HG03520 (cell line): ENCODE results near the gene ATP5IF1.

Experiments
- ATAC-seq: cut with Tn5 transposase; IDR thresholded peaks from one replicate; pipeline ENCODE4 v1.9.1; 2021; ENCODE audit warnings: mild to moderate bottlenecking, moderate library complexity; ENCODE audit not compliant: unreplicated experiment

The ATP5IF1 gene

DNA sequence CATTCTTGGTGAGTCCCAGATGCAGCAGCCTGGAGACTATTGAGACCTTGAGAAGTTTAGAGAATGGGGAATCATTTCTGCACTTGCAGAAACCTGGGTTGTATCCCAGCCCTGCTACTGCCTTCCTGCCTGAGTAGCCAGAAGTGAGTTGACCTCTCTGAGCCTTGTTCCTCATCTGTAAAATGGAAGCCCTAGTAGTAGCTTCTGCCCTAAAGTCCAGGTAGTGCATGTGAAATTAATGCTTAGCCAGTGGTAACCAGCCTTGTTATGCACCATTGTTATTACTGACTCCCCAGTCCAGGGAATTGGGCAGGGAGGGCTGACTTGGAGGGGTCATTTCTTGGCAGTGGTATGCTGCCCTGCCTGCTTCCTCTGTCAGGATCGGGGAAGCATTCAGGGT is 29.0 kb downstream of the ATP5IF1 start:
- no peak for ATAC-seq

DNA sequence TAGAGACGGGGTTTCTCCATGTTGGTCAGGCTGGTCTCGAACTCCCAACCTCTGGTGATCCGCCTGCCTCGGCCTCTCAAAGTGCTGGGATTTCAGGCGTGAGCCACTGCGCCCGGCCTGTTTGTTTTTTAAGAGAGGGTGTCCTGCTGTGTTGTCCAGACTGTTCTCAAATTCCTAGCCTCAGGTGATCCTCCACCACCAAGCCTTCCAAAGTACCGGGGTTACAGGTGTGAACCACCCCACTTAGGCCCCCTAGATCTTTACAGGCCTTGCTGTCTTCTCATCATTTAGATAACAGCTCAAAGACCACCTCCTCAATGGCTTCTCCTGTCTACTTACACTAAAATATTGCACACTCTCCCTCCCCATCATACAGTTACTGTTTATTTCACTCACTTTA is 29.7 kb downstream of the ATP5IF1 start:
- ATAC-seq: no peak

DNA sequence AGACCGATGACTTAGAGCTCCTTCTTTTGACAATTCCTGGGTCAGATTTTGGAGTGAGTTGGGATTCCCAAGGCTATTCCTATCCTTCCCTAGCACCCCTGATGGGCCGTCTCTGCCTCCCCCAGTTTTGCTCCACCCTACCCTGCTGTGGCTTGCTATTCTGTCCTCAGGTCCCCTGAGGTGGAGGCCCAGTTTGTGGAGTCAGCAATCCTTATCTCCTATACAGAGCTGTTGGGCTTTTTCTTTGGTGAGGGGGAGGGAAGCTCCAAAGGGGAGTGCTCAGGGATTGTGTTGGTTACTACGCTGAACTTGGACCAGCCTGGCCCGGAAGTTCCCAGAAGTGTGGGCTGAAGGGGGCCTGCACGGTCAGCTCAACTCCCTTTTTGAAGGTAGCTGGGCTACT is 31.0 kb downstream of the ATP5IF1 start:
- ATAC-seq: no peak

DNA sequence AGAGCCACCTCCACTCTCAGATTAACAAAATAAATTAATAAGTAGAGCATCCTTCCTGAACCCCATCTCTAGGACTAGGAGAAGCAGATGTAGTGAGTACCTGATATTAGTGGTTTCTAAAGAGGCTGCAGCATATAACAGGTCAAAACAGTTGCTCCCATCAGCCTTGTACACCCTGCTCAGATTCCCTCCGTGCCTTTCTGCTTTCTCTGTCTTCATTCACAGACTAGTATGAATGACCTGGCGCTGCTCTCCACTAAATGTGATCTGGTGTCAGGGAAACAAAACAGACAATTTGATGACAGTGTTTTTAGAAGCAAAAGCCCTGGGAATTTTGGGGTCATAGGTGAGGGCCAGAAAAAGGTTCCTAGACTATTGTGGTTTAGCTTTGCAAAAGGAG is 31.7 kb downstream of the ATP5IF1 start:
- no peak for ATAC-seq

DNA sequence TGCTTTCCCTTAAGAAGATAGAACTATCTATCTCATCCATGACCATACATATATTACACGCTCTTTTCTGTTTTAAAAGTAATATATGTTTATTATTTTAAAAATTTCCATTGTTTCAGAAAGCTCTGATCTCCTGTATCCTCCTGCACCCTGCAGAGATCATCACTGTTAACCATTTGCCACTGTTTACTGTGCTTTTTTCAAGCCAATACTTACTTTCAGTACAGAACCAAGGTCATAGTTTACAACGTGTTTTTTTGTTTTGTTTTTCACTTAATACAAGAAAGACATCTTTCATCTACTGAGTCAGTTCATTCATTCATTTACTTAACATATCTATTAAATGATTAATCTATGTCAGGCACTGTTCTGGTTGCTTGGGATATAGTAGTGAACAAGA is 33.6 kb downstream of the ATP5IF1 start:
- no peak for ATAC-seq

DNA sequence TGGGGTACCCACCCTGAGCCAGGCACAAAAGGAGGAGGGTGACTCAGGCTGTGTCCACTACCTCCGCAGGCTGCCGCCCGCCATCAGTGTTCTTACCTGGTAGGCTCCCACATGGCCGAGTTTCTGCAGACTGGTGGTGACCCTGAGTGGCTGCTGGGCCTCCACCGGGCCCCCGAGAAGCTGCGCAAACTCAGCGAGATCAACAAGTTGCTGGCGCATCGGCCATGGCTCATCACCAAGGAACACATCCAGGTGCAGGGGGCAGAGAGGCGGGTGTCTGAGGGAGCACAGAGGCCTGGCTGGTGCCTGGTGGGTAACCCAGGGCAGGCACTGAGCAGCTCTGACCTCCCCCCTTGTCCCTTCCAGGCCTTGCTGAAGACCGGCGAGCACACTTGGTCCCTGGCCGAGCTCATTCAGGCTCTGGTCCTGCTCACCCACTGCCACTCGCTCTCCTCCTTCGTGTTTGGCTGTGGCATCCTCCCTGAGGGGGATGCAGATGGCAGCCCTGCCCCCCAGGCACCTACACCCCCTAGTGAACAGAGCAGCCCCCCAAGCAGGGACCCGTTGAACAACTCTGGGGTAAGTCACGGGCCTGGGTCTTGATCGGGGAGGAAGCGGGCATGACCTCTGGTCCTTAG is 36.4 kb downstream of the ATP5IF1 start:
- no peak for ATAC-seq

DNA sequence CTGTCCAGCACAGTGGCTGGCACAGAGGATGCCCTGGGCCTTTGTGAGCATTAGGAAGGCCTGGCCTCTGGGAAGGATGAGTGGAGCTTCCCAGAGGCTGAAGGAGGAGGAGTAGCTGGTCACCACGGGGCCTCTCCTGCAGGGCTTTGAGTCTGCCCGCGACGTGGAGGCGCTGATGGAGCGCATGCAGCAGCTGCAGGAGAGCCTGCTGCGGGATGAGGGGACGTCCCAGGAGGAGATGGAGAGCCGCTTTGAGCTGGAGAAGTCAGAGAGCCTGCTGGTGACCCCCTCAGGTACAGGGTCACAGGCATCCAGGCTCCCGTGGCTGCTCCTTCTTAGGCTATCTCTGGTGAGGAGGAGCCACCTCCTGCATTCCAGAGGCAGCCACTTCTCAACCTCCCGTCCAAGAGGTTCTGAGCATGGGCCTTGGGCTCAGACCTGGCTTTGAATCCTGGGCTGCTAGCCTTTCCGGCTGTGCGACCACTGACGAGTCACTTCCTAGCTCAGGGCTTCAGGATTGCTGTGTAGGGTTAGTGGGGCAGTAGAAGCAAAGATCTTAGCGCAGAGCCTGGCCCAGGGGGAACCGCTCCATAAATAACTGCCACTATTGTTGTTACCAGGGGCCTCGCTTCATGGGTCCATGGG is 37.4 kb downstream of the ATP5IF1 start:
- ATAC-seq: no peak

DNA sequence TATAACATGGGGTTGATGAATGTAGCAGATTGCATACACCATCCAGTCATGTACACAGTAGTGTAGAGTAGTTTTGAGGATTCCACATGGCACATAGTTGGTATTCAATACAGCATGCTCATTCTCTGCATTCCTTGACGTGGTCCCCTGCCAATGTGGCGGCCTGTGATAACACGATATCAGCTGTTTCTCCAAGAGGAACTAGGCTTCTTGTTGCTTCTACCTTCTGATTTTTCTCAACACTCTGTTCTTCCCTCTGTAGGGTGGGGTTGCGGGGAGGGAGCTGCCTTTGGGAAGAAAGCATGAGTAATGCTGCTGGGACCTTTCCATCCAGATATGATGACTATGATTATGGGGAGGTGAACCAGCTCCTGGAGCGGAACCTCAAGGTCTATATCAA is 42.8 kb downstream of the ATP5IF1 start:
- ATAC-seq: no peak

DNA sequence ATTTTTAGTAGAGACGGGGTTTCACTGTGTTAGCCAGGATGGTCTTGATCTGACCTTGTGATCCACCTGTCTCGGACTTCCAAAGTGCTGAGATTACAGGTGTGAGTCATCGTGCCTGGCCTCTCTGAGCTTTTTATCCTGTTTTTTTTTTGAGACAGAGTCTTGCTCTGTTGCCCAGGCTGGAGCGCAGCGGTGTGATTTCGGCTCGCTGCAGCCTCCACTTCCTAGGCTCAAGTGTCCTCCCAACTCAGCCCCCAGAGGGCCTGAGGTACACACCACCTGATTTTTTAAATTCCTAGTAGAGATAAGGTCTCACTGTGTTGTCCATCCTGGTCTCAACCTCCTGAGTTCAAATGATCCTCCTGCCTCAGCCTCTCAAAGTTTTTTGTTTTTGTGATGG is 43.8 kb downstream of the ATP5IF1 start:
- ATAC-seq: no peak

DNA sequence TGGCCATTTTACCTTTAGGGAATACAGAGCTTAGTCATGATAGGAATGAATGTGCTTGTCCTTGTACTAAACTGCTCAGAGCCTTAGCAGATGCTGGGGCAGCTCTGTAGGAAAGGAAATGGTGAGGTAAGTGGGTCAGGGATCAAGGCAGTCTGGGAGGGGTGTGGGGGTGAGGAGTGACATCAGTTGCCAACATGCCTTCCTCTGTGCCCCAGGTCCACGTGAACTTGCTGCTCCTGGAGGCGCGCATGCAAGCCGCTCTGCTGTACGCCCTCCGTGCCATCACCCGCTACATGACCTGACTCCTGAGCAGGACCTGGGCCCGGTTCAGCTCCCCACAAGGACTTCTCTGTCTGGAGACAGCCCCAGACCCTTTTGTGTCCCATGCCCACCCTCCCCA is 44.6 kb downstream of the ATP5IF1 start:
- ATAC-seq: no peak

DNA sequence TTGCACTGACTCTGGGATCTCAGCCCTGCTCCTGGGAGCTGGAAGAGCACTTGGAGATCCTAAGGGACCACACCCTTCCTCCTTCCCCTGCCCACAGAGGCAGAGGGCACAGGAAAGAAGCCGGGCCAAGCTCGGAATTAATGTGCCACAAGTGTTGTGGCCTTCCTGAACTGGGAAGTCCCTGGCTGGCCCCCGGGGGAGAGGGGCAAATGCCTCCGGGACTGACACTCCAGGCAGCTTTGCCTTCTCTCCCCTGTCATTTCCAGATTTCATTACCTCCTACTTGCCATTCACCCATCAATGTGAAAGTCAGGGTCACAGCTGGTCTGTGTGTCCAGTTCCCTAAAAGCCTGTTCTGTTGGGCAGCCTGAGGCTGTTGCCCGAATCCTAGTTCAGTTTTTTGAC is 45.1 kb downstream of the ATP5IF1 start:
- no peak for ATAC-seq

DNA sequence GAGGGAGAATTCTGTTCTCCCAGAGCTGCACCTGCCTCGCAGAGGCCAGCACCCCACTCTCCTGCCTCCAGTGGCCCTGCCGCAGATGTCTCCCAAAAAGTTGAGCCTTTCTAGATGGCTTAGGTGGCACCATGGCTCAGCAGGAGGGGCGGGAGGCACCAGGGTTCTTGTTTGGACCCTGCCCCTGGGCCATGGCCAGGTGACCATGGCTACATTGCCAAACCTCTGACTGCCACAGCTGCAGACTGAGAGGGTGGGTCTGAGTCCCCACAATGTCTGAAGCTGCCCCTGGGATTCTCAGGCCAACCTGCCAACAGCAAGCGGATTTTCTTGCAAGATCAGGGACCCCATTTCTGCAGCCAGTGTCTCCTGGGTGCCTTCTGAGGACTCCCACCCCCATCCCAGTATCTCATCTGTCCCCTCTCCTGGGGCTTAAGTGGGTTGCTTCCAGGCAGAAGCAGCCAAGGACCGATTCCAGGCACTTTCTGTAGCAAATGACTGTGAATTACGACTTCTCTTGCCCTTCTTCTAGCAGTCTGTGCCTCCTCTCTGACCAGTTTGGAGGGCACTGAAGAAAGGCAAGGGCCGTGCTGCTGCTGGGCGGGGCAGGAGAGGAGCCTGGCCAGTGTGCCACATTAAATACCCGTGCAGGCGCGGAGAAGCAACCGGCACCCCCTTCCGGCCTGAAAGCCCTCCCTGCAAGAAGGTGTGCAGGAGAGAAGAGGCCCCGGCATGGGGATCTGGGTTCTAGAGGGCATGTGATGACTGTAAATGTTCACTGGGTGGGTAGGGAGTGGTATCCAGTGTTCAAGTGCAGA is 45.9 kb downstream of the ATP5IF1 start:
- no peak for ATAC-seq

DNA sequence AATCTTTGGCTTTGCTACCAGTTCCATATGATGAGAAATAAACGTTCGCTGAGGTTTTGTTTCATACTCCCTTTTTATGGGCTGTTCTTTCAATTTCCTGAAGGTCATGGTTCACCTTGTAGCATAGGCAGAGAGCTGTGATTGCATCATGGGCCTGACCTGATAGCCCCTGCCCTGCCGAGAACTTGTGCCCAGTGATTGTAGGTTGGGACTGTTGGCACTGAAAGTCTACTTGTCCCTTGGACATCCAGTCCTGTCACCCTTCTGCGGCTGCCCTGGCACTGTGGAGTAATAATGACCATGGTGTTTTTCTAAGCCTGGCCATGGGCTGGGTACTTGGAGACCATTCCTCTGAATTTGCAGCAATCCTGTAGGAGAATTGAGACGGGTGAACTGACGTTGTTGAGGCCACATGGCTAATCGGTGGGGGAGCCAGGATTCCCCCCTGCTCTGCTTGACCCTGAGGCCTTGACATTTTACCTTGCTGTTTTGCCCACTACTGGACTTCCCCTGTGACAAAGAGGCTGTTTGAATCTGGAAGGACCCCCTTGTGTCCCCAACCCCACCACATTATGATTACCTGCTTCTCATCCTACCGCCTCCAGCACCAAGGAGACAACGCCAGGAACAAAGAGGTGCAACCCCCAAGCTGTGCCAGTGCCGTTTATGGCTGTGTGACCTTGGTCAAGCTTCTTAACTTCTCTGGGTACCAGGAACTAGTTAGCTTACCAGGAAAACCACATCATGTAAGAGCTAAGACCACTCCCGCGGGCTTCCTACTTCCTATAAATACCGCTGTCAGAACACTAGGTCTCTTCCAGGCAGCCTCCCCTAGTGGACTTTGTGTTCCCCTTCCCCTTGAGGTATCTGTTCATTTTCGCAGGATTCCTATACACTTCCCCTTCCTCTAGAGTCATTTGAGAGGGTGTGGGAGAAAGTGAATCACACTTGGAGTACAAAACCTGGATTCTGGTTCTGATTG is 46.8 kb downstream of the ATP5IF1 start:
- no peak for ATAC-seq

DNA sequence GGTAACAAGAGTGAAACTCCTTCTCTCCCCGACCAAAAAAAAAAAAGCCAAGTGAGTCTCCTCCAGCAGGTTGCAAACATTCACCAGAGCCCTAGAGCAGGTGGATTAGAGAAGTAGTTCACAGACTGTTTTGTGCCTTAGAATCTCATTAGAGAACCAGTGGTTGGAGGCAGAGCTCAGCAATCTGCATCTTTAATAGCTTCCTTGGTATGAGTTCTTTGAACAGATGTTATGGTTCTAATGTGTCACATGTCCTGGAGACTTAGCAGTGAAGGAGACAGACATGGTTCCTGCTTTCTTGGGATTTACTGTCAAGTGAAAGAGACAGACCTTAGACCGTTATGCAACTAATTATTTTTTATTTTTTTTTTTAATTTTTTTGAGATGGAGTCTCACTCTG is 50.2 kb downstream of the ATP5IF1 start:
- ATAC-seq: no peak
